ENCODE results near the gene TMEM131.

DNA sequence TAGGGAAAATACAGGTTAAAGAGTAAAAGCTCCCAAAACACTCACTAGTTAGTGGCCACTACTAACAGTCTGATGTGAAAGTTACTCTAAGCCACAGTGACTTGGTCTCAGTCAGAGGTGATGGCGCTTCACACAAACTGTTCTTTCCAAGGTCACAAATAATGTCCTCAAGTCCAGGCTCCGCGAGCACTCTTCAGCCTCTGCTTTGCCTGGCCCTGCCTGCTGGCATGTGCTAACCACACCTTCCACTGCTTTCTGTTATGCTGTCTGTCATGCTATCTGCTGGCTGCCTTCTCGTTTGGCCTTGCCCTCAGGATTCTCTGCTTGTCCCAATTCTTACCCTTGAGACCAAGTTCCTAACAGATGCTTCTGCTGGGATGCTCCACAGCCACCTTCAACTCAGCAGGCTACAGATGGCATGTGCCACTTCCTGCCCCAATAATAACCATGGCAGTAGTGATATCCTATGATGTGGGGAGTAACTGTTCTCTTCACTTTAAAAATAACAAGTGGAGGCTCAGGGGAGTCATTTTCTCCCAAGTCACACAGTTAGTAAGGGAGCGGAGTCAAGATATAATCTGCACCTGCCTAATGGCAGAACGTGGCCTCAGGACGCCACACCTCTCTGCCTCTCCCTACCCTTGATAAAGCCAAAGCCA, 206.6 kb downstream of the TMEM131 start:
- TF ChIP-seq, protein P1, sequence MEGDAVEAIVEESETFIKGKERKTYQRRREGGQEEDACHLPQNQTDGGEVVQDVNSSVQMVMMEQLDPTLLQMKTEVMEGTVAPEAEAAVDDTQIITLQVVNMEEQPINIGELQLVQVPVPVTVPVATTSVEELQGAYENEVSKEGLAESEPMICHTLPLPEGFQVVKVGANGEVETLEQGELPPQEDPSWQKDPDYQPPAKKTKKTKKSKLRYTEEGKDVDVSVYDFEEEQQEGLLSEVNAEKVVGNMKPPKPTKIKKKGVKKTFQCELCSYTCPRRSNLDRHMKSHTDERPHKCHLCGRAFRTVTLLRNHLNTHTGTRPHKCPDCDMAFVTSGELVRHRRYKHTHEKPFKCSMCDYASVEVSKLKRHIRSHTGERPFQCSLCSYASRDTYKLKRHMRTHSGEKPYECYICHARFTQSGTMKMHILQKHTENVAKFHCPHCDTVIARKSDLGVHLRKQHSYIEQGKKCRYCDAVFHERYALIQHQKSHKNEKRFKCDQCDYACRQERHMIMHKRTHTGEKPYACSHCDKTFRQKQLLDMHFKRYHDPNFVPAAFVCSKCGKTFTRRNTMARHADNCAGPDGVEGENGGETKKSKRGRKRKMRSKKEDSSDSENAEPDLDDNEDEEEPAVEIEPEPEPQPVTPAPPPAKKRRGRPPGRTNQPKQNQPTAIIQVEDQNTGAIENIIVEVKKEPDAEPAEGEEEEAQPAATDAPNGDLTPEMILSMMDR (IDR thresholded peaks at IDR 0.05): no peak
- TF ChIP-seq EZH2phosphoT487 (IDR thresholded peaks at IDR 0.05) (no peak), EZH2 (IDR thresholded peaks at IDR 0.05) (no peak)
